ENCODE measurements around the gene RSRC1. TPM values are rescaled to one million over a fixed set of nuclear protein-coding genes. Genes with fewer than 3 reads are reported as not detected.
A peak's percentile ranks its signal among the peaks of the same experiment; 100 is the strongest.

RSRC1 gene
- total and polyA plus RNA-seq, 2 of the 8 experiments (the other 6 are each of a cell fraction or from before 2014, with no cell fraction given): 2.0 to 27.9 TPM

GRCh38 chr3:158570999-158571702 is 461.3 kb downstream of the RSRC1 start, which contains the start of gene MLF1 (continued):
- TF ChIP-seq CHD7 (IDR thresholded peaks at IDR 0.05; ENCODE audit: insufficient replicate concordance, low read length): no peak
- no peak for TF ChIP-seq YY1 (IDR thresholded peaks at IDR 0.05; ENCODE audit: low read depth, low read length)
- no peak for TF ChIP-seq TCF12 (IDR thresholded peaks at IDR 0.05; ENCODE audit: low read depth, low read length)
- no peak for TF ChIP-seq TAF7 (optimal IDR thresholded peaks at IDR 0.05; ENCODE audit: borderline replicate concordance, low read depth, low read length)
- TF ChIP-seq SIRT6 (IDR thresholded peaks at IDR 0.05; ENCODE audit: low read length): no peak
- peak; percentile 48; the same call in 1 of the 2 replicates for TF ChIP-seq GTF2F1 (IDR thresholded peaks at IDR 0.05; ENCODE audit: borderline replicate concordance, low read depth, low read length)
- no peak for TF ChIP-seq KDM5A (IDR thresholded peaks at IDR 0.05; ENCODE audit: low read length)
- peak; percentile 59; the same call in 1 of the 2 replicates for TF ChIP-seq JUND (IDR thresholded peaks at IDR 0.05; ENCODE audit: low read length)
- peak; percentile 72; the same call in 1 of the 2 replicates for TF ChIP-seq RBBP5 (IDR thresholded peaks at IDR 0.05; ENCODE audit: borderline replicate concordance, low read depth, low read length)
- TF ChIP-seq HDAC6 (IDR thresholded peaks at IDR 0.05; ENCODE audit: low read depth, low read length): no peak

Data from H1 (cell line).